Measurements from ENCODE around the gene LIPJ. TPM values are rescaled to one million over a fixed set of nuclear protein-coding genes. Genes with fewer than 3 reads are reported as not detected.

Gene LIPJ
- total and polyA plus RNA-seq, 10 of the 15 experiments (the other 5 are each of a cell fraction or from before 2014, with no cell fraction given) = 0.03 to 0.23 (median 0.08) TPM; not detected in 5

- no TSS peak for BruUV-seq (replicated peaks)
- Histone ChIP-seq H3K9me3 (replicated peaks; ENCODE audit: control insufficient read depth, insufficient read depth, low read length) (no peaks in the 10 kb centered on the region), H3K9ac (ENCODE audit: control insufficient read depth, insufficient read depth, low read length) (no peak overlapping the region), H3K4me3 (no peak overlapping the region), H3K27me3 (replicated peaks in 1 of 2; ENCODE audit: control insufficient read depth in 2 of 2, insufficient read depth in 2 of 2, low read length in 1 of 2) (no peaks in the 10 kb centered on the region), H3K4me2 (ENCODE audit: control insufficient read depth, insufficient read depth) (no peak overlapping the region), H3K4me1 (ENCODE audit: control insufficient read depth, insufficient read depth, low read length) (no peaks in the 10 kb centered on the region), H3K79me2 (ENCODE audit: control insufficient read depth, insufficient read depth, low read length) (no peaks in the 10 kb centered on the region), H4K20me1 (ENCODE audit: control insufficient read depth, insufficient read depth) (no peaks in the 10 kb centered on the region), H3K36me3 (ENCODE audit: control insufficient read depth in 2 of 2, insufficient read depth in 2 of 2, low read length in 1 of 2) (no peaks in the 10 kb centered on the region), H2AFZ (ENCODE audit: control insufficient read depth, low read depth, low read length) (no peak overlapping the region), H3K27ac (ENCODE audit: control insufficient read depth, insufficient read depth) (no peak overlapping the region)
- CTCF ChIA-PET = no interaction called here
- in situ Hi-C loops (cut with MboI) = no loop called here
- POLR2A ChIA-PET = interaction anchor here (0.5 to 0.6 kb wide), 2 partner anchors 34 to 614 kb away, joined by 3 to 4 read pairs; no protein-coding TSS in a partner anchor
- 92% methylated on average over 2 of the region's 2 CpGs for WGBS (ENCODE audit: insufficient coverage, insufficient replicate concordance, low lambda C conversion rate, missing lambda C conversion rate)
- no peak for ATAC-seq
- SMC1A ChIA-PET (ENCODE audit: uncharacterized antibody, unreplicated experiment) = interaction anchor here (1.4 kb wide), 1 partner anchor 12 kb away, joined by 5 read pairs; no protein-coding TSS in a partner anchor
- intact Hi-C loops (cut with micrococcal nuclease; ENCODE audit: unreplicated experiment) = no loop called here
- DNase-seq (ENCODE audit: low read depth, low spot score) = no peak
- RAD21 ChIA-PET (ENCODE audit: unreplicated experiment) = no interaction called here
- TF ChIP-seq ZNF274 (IDR thresholded peaks at IDR 0.05; ENCODE audit: insufficient read depth, insufficient read length) = no peak
- TF ChIP-seq YY1 (IDR thresholded peaks at IDR 0.05; ENCODE audit: low read depth, low read length) = no peak
- TF ChIP-seq SIX5 (IDR thresholded peaks at IDR 0.05; ENCODE audit: low read depth, low read length, severe bottlenecking) = no peak
- no peak for TF ChIP-seq SUPT20H (IDR thresholded peaks at IDR 0.05; ENCODE audit: borderline replicate concordance, control insufficient read depth, low read depth, low read length)
- TF ChIP-seq DPF2 (IDR thresholded peaks at IDR 0.05) = no peak
- no peak for TF ChIP-seq BMI1 (IDR thresholded peaks at IDR 0.05; ENCODE audit: borderline replicate concordance)
- no peak for TF ChIP-seq ESRRA (IDR thresholded peaks at IDR 0.05; ENCODE audit: low read length)
- TF ChIP-seq SMARCA5 (IDR thresholded peaks at IDR 0.05) = no peak
- TF ChIP-seq TCF3 (IDR thresholded peaks at IDR 0.05; ENCODE audit: borderline replicate concordance, insufficient read depth, low read depth, low read length) = no peak
- no peak for TF ChIP-seq POLR2AphosphoS5 (IDR thresholded peaks at IDR 0.05; ENCODE audit: low read length)
- no peak for FAIRE-seq
Observed at GRCh38 chr10:88652616-88653015, 66.1 kb downstream of the LIPJ start.

Small RNA genes lying within 50 kb of the gene (small RNA-seq; reads per million reads assigned to genes)
- gene RF00019 = not detected

Other genes with a start within 250 kb of the LIPJ start
- gene RNLS, start 3.4 kb upstream of the LIPJ start, total RNA-seq (2014; rRNA removed) = 4.7 and 6.5 TPM in 2 replicates
- 3.4 and 3.7 TPM in 2 replicates for gene RNLS, start 3.4 kb upstream of the LIPJ start, total RNA-seq (2014; rRNA removed; fragmentation: Illumina TruSeq; extraction: Trizol)
- gene RNLS, start 3.4 kb upstream of the LIPJ start, total RNA-seq (2021) = 4.1 and 5.5 TPM in 2 replicates
- gene RNLS, start 3.4 kb upstream of the LIPJ start, polyA plus RNA-seq (2011; rRNA removed) = 4.1 and 5.3 TPM in 2 replicates
- gene RNLS, start 3.4 kb upstream of the LIPJ start, polyA plus RNA-seq (2014; fragmentation: Illumina TruSeq; extraction: Trizol) = 4.5 and 5.6 TPM in 2 replicates
- 1 to 10 TPM; 3.7 to 4.1 TPM for gene RNLS, start 3.4 kb upstream of the LIPJ start, polyA plus RNA-seq (2014; fragmentation: Nextera tagmentation; extraction: Ambion mirVana)
- 4.9 and 6.7 TPM in 2 replicates for gene RNLS, start 3.4 kb upstream of the LIPJ start, polyA plus RNA-seq (2014; rRNA removed)
- 1 to 10 TPM; 6.1 to 6.6 TPM for gene RNLS, start 3.4 kb upstream of the LIPJ start, polyA plus RNA-seq (2016; fragmentation: Nextera tagmentation; extraction: Ambion mirVana)
- not detected in 2 replicates for gene LIPF, start 77.7 kb downstream of the LIPJ start, total RNA-seq (2014; rRNA removed)
- gene LIPF, start 77.7 kb downstream of the LIPJ start, total RNA-seq (2014; rRNA removed; fragmentation: Illumina TruSeq; extraction: Trizol) = not detected in 2 replicates
- gene LIPF, start 77.7 kb downstream of the LIPJ start, total RNA-seq (2021) = not detected in 2 replicates
- gene LIPF, start 77.7 kb downstream of the LIPJ start, polyA plus RNA-seq (2011; rRNA removed) = not detected in 2 replicates
- not detected in 2 replicates for gene LIPF, start 77.7 kb downstream of the LIPJ start, polyA plus RNA-seq (2014; fragmentation: Illumina TruSeq; extraction: Trizol)
- not detected for gene LIPF, start 77.7 kb downstream of the LIPJ start, polyA plus RNA-seq (2014; fragmentation: Nextera tagmentation; extraction: Ambion mirVana)
- gene LIPF, start 77.7 kb downstream of the LIPJ start, polyA plus RNA-seq (2014; rRNA removed) = not detected in 2 replicates
- gene LIPF, start 77.7 kb downstream of the LIPJ start, polyA plus RNA-seq (2016; fragmentation: Nextera tagmentation; extraction: Ambion mirVana) = not detected
- not detected in 2 replicates for gene LIPK, start 119.5 kb downstream of the LIPJ start, total RNA-seq (2014; rRNA removed)
- not detected in 2 replicates for gene LIPK, start 119.5 kb downstream of the LIPJ start, total RNA-seq (2014; rRNA removed; fragmentation: Illumina TruSeq; extraction: Trizol)
- gene LIPK, start 119.5 kb downstream of the LIPJ start, total RNA-seq (2021) = not detected in 2 replicates
- gene LIPK, start 119.5 kb downstream of the LIPJ start, polyA plus RNA-seq (2011; rRNA removed) = not detected in 2 replicates
- gene LIPK, start 119.5 kb downstream of the LIPJ start, polyA plus RNA-seq (2014; fragmentation: Illumina TruSeq; extraction: Trizol) = not detected in 2 replicates
- gene LIPK, start 119.5 kb downstream of the LIPJ start, polyA plus RNA-seq (2014; fragmentation: Nextera tagmentation; extraction: Ambion mirVana) = not detected
- not detected in 2 replicates for gene LIPK, start 119.5 kb downstream of the LIPJ start, polyA plus RNA-seq (2014; rRNA removed)
- not detected for gene LIPK, start 119.5 kb downstream of the LIPJ start, polyA plus RNA-seq (2016; fragmentation: Nextera tagmentation; extraction: Ambion mirVana)
- gene LIPN, start 173.3 kb downstream of the LIPJ start, total RNA-seq (2014; rRNA removed) = 0.23 and 0.44 TPM in 2 replicates
- gene LIPN, start 173.3 kb downstream of the LIPJ start, total RNA-seq (2014; rRNA removed; fragmentation: Illumina TruSeq; extraction: Trizol) = not detected in 2 replicates
- gene LIPN, start 173.3 kb downstream of the LIPJ start, total RNA-seq (2021) = not detected in 2 replicates
- not detected in 2 replicates for gene LIPN, start 173.3 kb downstream of the LIPJ start, polyA plus RNA-seq (2011; rRNA removed)
- gene LIPN, start 173.3 kb downstream of the LIPJ start, polyA plus RNA-seq (2014; fragmentation: Illumina TruSeq; extraction: Trizol) = not detected in 2 replicates
- gene LIPN, start 173.3 kb downstream of the LIPJ start, polyA plus RNA-seq (2014; fragmentation: Nextera tagmentation; extraction: Ambion mirVana) = not detected
- 0.06 TPM in 1 of 2 replicates, not detected in the other for gene LIPN, start 173.3 kb downstream of the LIPJ start, polyA plus RNA-seq (2014; rRNA removed)
- not detected for gene LIPN, start 173.3 kb downstream of the LIPJ start, polyA plus RNA-seq (2016; fragmentation: Nextera tagmentation; extraction: Ambion mirVana)
- not detected in 2 replicates for gene LIPM, start 216.0 kb downstream of the LIPJ start, total RNA-seq (2014; rRNA removed)
- not detected in 2 replicates for gene LIPM, start 216.0 kb downstream of the LIPJ start, total RNA-seq (2014; rRNA removed; fragmentation: Illumina TruSeq; extraction: Trizol)
- gene LIPM, start 216.0 kb downstream of the LIPJ start, total RNA-seq (2021) = not detected in 2 replicates
- gene LIPM, start 216.0 kb downstream of the LIPJ start, polyA plus RNA-seq (2011; rRNA removed) = not detected in 2 replicates
- not detected in 2 replicates for gene LIPM, start 216.0 kb downstream of the LIPJ start, polyA plus RNA-seq (2014; fragmentation: Illumina TruSeq; extraction: Trizol)
- gene LIPM, start 216.0 kb downstream of the LIPJ start, polyA plus RNA-seq (2014; fragmentation: Nextera tagmentation; extraction: Ambion mirVana) = not detected
- gene LIPM, start 216.0 kb downstream of the LIPJ start, polyA plus RNA-seq (2014; rRNA removed) = not detected in 2 replicates
- not detected for gene LIPM, start 216.0 kb downstream of the LIPJ start, polyA plus RNA-seq (2016; fragmentation: Nextera tagmentation; extraction: Ambion mirVana)